SH-SY5Y (cell line): Measurements from ENCODE around the gene FLNB.

ENCODE experiments used
- GATA2 ChIP-seq: IDR thresholded peaks from 2 replicates; pipeline ENCODE4 v1.6.1; 2011; ENCODE audit warnings: mild to moderate bottlenecking, low read depth, low read length
- GATA3 ChIP-seq: IDR thresholded peaks from 2 replicates; pipeline ENCODE4 v1.6.1; 2011; ENCODE audit warnings: low read depth, mild to moderate bottlenecking, low read length, moderate library complexity

DNA sequence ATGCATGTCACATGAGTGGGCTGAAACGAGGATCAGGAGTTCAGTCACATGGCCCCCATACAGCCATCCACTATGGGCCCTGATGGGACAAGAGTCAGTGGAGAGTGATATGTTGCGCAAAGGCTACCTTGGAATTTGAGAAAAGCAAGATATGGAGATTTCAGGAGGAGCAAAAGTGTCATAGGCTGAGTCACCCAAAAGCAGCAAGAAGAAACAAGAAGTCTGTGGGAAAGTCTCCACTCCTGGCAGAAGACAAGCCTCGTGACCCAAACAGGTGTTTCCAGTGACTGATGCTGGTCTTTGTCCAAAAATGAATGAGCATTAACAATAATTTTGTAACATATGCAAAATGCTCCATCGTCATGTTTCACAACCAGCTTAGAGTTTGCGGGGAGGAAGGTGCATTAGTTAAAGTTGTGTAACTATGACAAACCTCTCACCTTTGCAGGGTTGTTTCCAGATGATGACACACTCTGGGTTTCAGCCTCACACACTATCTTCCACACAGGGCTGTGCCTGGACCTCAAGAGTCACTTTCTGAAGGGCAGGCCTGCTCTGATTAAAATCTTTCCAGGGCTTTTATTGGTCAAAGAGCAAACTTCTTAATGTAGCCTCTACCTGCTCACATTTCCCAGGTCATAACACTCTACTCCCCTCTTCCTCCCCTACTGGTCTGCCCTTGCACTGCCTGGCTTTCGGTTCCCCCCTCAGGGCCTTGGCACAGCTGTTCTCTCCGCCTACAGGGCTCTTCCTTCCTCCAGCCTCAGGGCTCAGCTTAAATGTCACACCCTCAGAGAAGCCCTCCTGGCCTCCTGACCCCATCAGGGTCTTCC lies 206.5 kb downstream of the FLNB start:
- TF ChIP-seq GATA3 (no peak), GATA2 (no peak)
